ENCODE measurements around the gene GAPDHS.

GRCh38 chr19:35545855-35546381 is 12.7 kb downstream of the GAPDHS start:
- TF ChIP-seq POLR2A (IDR thresholded peaks at IDR 0.05) (no peak), CTCF (IDR thresholded peaks at IDR 0.05) (no peak)

All from right lobe of liver (tissue), 4 donors.